ENCODE data around the gene CNN2. TPM values are rescaled to one million over a fixed set of nuclear protein-coding genes. Genes with fewer than 3 reads are reported as not detected.

The CNN2 gene
- total and polyA plus RNA-seq, 9 of the 15 experiments (the other 6 are each of a cell fraction or from before 2014, with no cell fraction given) = 12.1 to 174 (median 52.7) TPM

- TF ChIP-seq ETS1 (conservative IDR thresholded peaks at IDR 0.05; ENCODE audit: control insufficient read depth, low read depth, low read length) = 0 out of 2 replicates have a peak, but pooled peaks have one; percentile 60
- TF ChIP-seq POLR2A (conservative IDR thresholded peaks at IDR 0.05) = no peak
- 0 out of 2 replicates have a peak, but pooled peaks have one; percentile 43 for TF ChIP-seq GATAD2B (IDR thresholded peaks at IDR 0.05; ENCODE audit: borderline replicate concordance)
- TF ChIP-seq CXXC5 (CRISPR knock-in tag; IDR thresholded peaks at IDR 0.05) = peak; percentile 61
- no peak for TF ChIP-seq PTRF (tag; IDR thresholded peaks at IDR 0.05)
- TF ChIP-seq PCBP1 (IDR thresholded peaks at IDR 0.05; ENCODE audit: low read depth, low read length, poor library complexity, severe bottlenecking) = peak; percentile 16
- TF ChIP-seq KLF13 (tag; IDR thresholded peaks at IDR 0.05; ENCODE audit: borderline replicate concordance, low read depth) = no peak
- no peak for TF ChIP-seq SMAD3 (CRISPR knock-in tag; conservative IDR thresholded peaks at IDR 0.05)
- TF ChIP-seq MAX (CRISPR knock-in tag; IDR thresholded peaks at IDR 0.05) = peak; percentile 68
- peak; percentile 67 for TF ChIP-seq L3MBTL2 (IDR thresholded peaks at IDR 0.05)
- TF ChIP-seq USF1 (CRISPR knock-in tag; IDR thresholded peaks at IDR 0.05) = peak; percentile 83
- peak; percentile 20; the same call in 1 of the 2 replicates for TF ChIP-seq PHF8 (IDR thresholded peaks at IDR 0.05; ENCODE audit: borderline replicate concordance, low read length)
- peak; percentile 75 for TF ChIP-seq POLR2G (IDR thresholded peaks at IDR 0.05; ENCODE audit: low read depth, low read length)
- peak in 1 of 2 experiments; percentile 74 for TF ChIP-seq E2F6 (IDR thresholded peaks at IDR 0.05; ENCODE audit: borderline replicate concordance in 1 of 2, extremely low read depth in 1 of 2, insufficient read depth in 1 of 2, insufficient read length in 1 of 2, low read depth in 1 of 2, low read length in 1 of 2, poor library complexity in 1 of 2, severe bottlenecking in 1 of 2)
- no peak for TF ChIP-seq POLR3A (IDR thresholded peaks at IDR 0.05; ENCODE audit: borderline replicate concordance, extremely low read depth, insufficient read depth, insufficient read length)
- no peak for TF ChIP-seq ZMIZ1 (IDR thresholded peaks at IDR 0.05; ENCODE audit: low read depth in 2 of 2, low read length in 2 of 2)
- no peak for TF ChIP-seq TRIM28 (IDR thresholded peaks at IDR 0.05)
- no peak for TF ChIP-seq GATA2 (CRISPR knock-in tag; IDR thresholded peaks at IDR 0.05)
- 0 out of 2 replicates have a peak, but pooled peaks have one; percentile 6 for TF ChIP-seq CBX1 (IDR thresholded peaks at IDR 0.05; ENCODE audit: low read depth)
Observed at GRCh38 chr19:1066748-1067340, 40.4 kb downstream of the CNN2 start, which contains the start of gene ARHGAP45 (continued).
